CD4-positive, alpha-beta T cell treated with Interleukin-6 for 4 hours (primary cell): ENCODE results near the gene TSPEAR.
A peak's percentile ranks its signal among the peaks of the same experiment; 100 is the strongest.

Experiments used
- DNase-seq: peaks from one replicate; pipeline ENCODE4 v3.0.0-alpha.2; 2020; ENCODE audit warnings: mixed read lengths

The TSPEAR gene

DNA sequence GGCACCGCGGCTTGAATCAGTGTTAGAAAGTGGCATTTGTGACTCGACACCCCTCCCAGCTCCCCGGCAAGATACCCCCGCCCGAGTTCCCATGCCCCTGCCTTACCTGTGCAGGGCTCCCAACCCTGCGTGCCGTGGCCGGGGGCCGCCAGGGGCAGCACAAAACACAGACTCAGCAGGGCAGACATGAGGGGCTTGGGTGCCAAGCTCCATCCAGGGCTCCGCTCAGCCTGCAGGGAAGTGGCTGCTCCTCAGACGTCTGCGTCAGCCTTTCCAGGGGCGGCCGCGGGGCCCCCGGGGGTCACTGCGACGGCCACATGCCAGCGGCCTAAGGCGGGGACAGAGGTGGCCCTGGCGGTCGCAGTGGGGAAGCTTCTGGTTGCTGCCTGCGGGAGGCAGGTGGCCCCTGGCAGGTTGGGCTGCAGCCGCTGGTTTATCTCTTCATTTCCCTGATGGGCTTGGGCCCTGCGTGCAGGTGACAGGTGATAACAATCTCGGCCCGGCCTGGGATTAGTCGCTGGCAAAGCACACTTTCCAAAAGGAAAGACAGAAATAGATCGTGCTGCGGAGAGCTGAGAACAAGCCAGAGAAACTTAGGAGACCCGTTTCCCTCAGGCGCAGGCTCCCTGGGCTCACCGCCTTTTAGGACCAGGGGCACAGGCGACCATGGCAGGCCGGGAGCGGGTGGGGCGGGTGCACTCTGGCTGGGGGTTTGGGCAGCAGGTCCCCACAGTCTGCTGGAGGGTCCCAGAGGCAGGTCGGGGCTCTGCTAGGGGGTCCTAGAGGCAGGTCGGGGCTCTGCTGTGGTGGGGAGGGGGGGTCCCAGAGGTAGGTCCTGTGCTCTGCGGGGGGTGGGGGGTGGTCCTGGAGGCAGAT is at the start of gene TSPEAR:
TSS of gene TSPEAR (minus strand) at position 246 of the 876 bp plus-strand sequence. CDS start at position 188, 58 bp downstream.
- DNase-seq: no peak

DNA sequence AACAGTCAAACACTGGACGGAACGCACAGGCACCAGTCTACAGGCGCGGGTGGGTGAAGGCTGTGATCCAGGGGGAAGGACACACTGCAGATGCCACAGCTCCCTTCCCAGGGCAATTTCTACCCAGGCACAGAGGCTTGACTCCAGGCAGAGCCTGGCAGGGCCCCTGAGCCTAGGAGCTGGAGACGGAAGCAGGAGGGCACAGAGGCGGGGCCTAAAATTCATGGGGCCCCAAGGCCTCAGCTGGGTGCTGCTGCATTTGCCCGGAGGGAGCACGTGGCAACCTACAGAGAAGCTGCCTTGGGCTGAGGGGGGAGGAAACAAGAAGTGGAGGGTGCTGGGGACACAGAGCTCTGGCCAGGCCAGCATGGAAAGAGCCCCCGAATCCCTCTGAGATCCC is 49.0 kb upstream of the TSPEAR start:
- DNase-seq: no peak

- DNase-seq: no peak
Observed at GRCh38 chr21:44759628-44760285, 48.4 kb upstream of the TSPEAR start.

DNA sequence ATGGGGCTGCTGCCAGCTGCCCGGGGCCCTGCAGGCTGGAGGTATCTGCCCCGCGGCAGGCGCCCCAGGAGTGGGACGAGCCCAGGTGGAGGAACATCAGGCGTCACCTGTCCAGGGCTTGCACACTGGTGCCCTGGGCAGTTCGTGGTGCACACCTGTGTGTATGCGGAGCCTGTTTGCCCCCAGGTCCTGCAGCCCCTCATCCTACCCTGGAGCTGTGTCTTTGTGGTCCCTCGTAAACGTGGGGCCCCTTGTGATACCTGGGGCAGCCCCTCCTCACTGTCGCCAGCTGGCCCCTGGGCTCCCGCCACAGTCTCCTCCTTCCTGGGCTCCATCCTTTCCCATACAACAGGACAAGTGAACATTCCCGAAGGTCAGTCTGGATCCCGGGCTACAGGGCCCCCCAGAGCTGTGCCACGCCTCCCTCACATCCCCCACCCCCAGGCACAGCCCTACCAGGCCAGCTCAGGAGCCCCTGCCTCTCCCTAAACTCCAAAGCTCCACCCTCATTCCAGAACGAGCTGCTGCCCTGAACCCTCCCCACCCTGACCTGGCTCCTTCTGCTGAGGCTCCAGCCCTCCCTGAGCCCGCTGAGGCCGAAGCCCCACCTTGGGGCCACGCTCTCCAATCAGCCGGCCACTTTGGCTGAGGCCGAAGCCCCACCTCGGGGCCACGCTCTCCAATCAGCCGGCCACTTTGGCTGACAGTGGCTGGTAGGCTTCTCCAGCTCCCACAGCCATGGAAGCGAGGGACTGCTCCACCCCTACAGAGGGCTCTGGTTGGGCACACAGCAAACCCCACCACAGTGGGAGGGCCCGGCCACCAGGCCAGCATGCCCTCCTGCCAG is 47.6 kb upstream of the TSPEAR start:
- no peak for DNase-seq

GRCh38 chr21:44758141-44758561 is 46.8 kb upstream of the TSPEAR start:
- no peak for DNase-seq

- DNase-seq: no peak
Observed at GRCh38 chr21:44757731-44758130, 46.4 kb upstream of the TSPEAR start.

DNA sequence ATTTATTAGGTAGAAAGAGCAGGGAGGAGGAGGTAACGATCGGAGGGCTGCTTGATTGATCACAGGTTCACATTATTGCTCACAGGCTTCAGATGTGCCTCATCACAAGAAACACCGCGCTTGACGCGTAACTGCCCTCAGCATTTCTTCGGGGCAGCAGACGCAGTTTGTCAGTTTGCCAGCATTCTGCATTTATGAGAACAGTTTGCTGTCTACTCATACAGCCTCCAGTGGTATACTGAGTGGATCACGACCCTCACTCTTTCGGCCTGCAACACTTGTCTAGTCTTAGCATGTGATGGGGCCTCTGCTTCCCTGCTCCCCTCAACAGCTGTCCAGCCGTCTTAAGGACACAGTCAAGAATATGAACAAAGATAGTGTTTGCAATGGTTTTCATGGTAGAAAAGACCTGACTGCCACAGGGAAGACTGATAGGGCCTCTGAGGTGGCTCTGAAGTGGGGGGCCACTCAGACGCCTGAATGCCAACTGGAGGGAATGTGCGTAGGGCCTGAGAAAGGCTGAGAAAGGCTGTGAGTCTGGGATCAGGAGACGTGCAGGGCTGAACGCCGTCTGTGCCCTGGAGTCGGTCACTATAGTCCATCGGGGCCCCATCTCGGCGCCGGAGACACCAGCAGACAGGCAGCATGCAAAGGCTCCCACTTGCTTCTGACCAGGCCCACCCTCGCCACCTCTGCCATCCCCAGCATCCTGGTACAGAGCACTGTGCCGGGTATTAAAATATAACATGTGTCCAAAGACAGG is 45.2 kb upstream of the TSPEAR start:
- no peak for DNase-seq

DNA sequence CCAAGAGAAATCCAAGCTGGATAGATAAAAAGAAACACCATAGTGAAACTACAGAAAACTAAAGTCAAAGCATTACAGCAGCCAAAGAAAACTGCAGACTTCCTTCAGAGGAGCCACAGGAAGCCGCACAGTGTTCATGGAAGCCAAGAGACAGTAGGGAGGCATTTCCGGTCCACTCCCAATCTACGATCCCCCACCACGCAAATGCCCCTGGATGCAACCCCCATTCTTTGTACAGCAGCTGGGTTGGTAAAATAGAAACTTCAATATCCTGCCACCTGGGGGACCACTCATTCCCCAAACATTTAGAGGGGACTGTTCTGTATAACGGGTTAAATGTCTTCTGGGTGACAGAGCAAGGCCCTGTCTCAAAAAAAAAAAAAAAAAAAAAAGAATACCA is 43.9 kb upstream of the TSPEAR start:
- DNase-seq: no peak

GRCh38 chr21:44753357-44753756 is 42.0 kb upstream of the TSPEAR start:
- no peak for DNase-seq

DNA sequence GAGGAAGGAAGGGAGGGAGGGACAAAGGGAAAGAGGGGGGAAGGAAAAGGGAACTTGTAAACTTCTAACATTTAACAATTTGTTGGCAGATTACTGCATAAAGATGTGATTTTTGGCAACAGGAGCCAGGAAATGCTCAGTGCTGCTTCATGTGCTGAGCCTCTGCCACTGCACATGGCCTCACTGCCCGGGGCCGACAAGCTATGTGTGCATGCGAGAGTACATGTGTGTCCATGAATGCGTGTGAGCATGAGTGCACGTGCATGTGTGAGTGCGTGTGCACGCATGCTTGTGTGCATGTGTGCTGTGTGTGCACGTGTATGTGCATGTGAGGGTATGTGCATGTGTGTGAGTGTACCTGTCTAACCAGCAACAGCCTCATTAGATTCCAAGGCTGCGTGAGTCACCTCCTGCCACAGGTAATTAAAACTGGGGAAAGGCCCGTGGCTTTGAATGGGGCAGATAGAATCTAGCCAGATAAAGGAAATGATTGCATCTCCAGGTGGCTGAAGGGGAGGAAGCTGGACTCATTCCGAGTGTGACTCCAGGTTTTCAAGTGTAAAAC is 41.4 kb upstream of the TSPEAR start:
- DNase-seq: no peak

- no peak for DNase-seq
Observed at GRCh38 chr21:44751799-44752636, 40.6 kb upstream of the TSPEAR start.

DNA sequence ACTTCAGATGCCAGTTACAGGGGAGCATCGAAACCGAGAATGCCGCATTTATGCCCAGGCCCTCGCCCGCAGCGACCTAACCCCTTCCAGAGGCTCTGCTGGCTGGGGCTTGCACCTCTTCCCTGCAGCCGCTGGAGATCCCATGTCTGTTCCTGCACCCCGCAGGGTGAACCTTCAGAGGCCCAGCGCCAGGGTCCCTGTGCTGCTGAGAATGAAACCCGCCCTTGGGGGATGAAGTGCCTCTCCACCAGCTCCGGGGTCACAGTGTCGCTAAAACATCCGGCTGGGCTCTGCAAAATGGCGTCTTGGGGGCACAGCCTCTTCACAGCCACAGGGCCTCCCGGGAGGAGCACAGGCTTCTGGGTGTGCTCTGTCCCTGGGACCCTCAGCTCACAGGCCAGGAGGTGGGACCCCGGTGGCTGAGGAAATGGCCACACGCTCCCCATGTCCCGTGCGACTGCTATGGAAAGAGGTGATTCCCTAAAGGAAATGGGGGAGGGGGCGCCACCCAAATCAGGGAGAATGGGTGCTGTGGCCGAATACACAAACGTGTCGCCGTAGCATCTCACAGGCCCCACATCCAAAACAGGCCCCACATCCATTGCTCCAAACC is 39.9 kb upstream of the TSPEAR start:
- DNase-seq: no peak

DNA sequence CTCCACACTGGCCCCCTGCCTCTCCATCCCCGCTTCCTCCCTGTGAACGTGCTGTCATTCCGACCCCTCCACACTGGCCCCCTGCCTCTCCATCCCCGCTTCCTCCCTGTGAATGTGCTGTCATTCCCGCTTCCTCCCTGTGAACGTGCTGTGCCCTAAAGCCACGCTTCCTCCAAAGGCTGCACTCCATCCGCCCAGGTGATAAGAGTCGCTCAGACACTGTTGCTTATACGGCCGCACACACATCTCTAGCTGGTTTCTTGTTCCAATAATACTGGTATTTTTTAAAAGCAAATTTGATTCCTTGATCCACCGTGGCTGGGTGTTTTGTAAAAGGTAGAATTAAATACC is 39.3 kb upstream of the TSPEAR start:
- DNase-seq: no peak

DNA sequence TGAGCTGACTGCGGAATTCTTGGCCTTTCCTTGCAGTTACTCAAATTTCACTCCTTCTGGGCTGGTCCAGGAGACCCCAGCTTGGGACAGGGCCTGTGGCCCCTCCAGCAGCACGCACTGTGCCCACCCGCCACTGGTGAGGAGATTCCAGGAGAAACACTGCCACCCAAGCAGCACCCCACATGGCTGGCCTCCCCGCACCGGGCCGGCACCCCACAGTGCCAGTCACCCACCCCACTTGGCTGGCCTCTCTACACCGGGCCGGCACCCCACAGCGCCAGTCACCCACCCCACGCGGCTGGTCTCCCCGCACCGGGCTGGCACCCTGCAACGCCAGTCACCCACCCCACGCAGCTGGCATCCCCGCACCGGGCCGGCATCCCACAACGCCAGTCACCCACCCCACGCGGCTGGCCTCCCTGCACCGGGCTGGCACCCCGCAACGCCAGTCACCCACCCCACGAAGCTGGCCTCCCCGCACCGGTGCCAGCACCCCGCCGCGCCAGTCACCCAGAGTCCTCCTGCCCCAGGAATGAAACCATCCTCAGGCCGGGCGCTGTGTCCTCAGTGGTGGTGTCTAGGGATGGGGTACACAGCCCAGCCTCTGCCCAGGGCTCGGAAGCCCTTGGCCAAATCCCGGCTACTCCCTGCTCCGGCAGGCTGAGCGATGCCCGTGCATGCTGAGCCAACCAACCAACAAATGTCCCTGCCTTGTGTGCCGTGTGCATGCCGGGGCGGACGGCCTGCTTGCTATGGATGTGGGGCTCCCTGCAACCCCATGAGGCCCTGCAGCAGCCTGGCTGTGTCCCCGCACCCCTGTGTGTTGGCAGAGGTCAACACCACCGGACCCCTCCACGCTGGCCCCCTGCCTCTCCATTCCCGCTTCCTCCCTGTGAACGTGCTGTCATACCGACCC is 38.6 kb upstream of the TSPEAR start:
- no peak for DNase-seq

GRCh38 chr21:44749116-44749758 is 37.9 kb upstream of the TSPEAR start:
- no peak for DNase-seq

GRCh38 chr21:44748621-44749020 is 37.2 kb upstream of the TSPEAR start:
- no peak for DNase-seq

- peak; percentile 19 for DNase-seq
Observed at GRCh38 chr21:44742418-44743153, 31.2 kb upstream of the TSPEAR start.

DNA sequence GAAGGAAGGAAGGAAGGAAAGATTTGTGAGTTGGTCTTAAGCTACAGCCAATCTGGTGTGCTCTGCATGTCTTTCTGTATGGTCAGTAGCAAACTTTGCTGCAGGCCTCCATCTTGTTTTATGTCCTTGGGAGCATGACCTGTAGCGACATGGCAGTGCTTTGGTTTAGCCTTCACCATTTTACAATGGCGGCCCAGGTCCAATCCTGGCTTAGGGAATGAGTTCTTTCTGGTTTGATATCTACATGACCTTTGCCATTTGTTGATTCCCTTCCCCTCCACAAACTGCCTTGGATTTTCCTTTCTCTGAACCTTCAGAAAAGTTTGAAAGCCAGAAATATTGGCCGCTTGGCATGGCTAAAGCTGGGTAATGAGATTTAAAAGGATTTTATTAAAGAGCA is 30.5 kb upstream of the TSPEAR start:
- DNase-seq: no peak
